Adipocyte (in vitro differentiated cells): Measurements from ENCODE around the gene FBXL3.
A peak's percentile ranks its signal among the peaks of the same experiment; 100 is the strongest.

ENCODE experiments used
- DNase-seq: peaks from one replicate; pipeline ENCODE4 v3.0.0-alpha.2; 2015; ENCODE audit warnings: low read depth
- H3K27me3 ChIP-seq: replicated peaks from 2 replicates; pipeline ENCODE4 v1.7.0; 2013; ENCODE audit warnings: mild to moderate bottlenecking, low read length, moderate library complexity; ENCODE audit not compliant: control insufficient read depth, insufficient read depth
- H3K36me3 ChIP-seq: 2 replicates; pipeline ENCODE4 v1.7.0; 2013; ENCODE audit warnings: low read length, mild to moderate bottlenecking, moderate library complexity; ENCODE audit not compliant: control insufficient read depth, insufficient read depth, severe bottlenecking
- H3K4me1 ChIP-seq: 2 replicates; pipeline ENCODE4 v1.7.0; 2013; ENCODE audit warnings: mild to moderate bottlenecking, low read length, moderate library complexity; ENCODE audit not compliant: control insufficient read depth, insufficient read depth
- H3K4me3 ChIP-seq: 2 replicates; pipeline ENCODE4 v1.7.0; 2013; ENCODE audit warnings: mild to moderate bottlenecking, low read length, moderate library complexity
- H3K9ac ChIP-seq: 2 replicates; pipeline ENCODE4 v1.7.0; 2013; ENCODE audit warnings: mild to moderate bottlenecking, low read length, moderate library complexity
- H3K9me3 ChIP-seq: 2 replicates; pipeline ENCODE4 v1.7.0; 2013; ENCODE audit warnings: mild to moderate bottlenecking, low read length, moderate library complexity; ENCODE audit not compliant: control insufficient read depth

The FBXL3 gene

DNA sequence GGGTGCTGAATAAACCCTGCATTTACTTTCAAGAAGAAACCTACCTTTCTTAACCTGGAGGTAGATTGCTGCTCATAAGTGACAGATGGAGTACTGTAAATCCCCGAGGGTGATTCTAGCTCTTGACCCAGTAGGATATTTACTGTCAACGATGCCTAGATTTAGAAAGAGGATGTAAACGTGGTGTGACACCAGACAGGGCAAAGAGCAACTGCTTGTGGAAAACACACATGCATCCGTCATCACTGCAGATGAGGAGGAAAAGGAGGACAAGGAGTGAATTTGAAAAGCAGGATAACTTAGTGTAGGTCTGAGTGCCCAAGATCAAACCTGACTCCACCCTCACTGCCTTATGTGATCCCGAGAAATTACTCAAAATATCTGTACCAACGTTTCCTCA, 44.9 kb downstream of the FBXL3 start:
- Histone ChIP-seq H3K9ac (no peak overlapping the region), H3K36me3 (no peaks in the 10 kb centered on the region), H3K27me3 (peaks cover 3% of the 10 kb centered on the region), H3K4me1 (no peaks in the 10 kb centered on the region), H3K4me3 (no peak overlapping the region), H3K9me3 (no peaks in the 10 kb centered on the region)
- no peak for DNase-seq

DNA sequence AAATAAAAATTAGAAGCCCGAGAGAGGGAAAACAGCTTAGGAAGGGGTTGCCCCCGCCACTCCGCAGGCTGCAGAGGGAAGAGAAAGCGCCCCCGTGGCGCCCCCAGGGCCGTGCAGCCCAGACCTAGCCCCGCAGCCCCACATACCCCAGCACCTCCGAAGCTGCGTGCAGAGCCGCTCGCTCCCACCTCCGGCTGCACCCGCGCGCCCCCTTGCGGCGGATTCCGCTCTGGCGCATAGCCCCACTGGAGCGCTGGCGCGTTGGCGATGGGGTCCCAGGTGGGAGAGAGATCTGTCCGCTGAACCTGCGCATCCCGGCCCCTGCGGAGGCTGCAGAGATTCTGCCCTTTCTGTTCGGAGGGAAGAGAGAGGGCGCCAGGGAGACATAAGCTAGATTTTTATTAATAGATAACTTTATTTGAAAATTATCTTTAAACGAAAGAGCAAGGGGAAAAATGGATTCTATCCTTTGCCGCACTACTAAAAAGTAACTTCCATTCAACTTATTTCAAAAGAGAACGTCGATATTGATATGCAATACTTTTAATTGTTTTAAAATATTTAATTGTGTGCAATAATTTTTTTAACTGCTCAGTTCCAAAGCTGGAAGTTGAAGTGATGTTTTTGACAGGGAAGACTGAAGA, 46.8 kb downstream of the FBXL3 start:
- H3K4me3 ChIP-seq: peak overlapping the region; percentile 56
- DNase-seq: peak; percentile 90

DNA sequence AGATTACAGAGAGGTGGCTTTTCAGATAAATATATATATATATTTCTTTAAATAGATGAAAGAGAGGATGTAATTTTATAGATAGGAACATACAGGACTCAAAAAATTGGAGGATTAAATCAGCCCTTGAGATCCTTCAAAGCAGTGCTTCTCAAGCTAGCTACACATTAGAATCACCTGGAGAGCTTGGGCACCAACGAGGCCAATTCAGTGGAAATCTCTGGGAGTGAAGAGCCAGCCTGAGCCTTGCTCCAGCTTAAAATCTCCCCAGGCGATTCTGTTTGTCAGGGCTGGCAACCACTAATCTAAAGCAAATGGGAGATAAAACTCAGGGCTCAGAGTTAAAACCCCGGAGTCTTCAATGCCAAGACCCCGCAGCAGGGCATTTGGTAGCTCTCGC, 50.0 kb downstream of the FBXL3 start:
- H3K4me1 ChIP-seq: no peaks in the 10 kb centered on the region
- H3K4me3 ChIP-seq: no peak overlapping the region
- no peaks in the 10 kb centered on the region for H3K9me3 ChIP-seq
- no peaks in the 10 kb centered on the region for H3K36me3 ChIP-seq
- no peak for DNase-seq
- no peak overlapping the region for H3K9ac ChIP-seq
- peaks cover 3% of the 10 kb centered on the region for H3K27me3 ChIP-seq

More for the DNA sequence above, 46.8 kb downstream of the FBXL3 start:
- Histone ChIP-seq H3K4me1 (no peaks in the 10 kb centered on the region), H3K9me3 (no peaks in the 10 kb centered on the region), H3K9ac (peak overlapping the region; percentile 51), H3K27me3 (peaks cover 3% of the 10 kb centered on the region), H3K36me3 (no peaks in the 10 kb centered on the region)

DNA sequence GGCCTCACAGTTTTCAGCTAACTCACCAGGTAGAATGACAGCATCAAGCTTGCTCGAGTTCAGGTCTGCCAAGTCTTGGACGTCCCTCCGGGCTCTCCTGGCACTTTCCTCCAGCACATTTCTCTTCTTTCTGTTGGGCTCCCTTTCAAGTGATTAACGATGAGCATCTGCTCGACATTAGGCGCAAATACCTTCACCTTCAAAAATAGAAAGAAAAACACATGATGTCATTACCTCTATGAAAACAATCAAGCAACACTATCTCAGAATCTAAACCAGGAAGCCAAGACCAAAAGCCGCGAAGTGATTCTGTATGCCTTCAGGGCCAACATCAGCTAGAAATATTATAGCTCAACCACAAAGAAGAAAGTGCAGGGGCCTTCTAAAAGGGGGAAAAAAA, 50.5 kb downstream of the FBXL3 start:
- H3K4me1 ChIP-seq: no peaks in the 10 kb centered on the region

DNA sequence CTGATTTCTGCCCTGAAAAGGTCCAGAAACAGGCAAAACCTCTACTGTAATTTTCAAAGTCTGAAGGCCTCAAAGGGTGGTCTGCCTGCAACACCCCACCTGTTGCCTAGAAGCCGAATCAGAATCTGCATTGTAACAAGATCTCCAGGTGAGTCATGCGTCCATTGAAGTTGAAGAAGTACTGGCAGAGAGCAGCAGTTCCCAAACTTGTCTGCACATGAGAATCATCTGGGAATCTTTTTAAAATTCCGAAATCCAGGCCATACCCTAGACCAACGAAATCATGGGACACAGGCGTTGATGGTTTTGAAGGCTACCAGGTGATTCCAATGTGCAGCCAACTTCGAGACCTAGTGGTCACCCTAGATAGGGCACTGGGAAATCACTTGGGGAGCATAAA, 51.1 kb downstream of the FBXL3 start:
- no peaks in the 10 kb centered on the region for H3K36me3 ChIP-seq
- no peaks in the 10 kb centered on the region for H3K4me1 ChIP-seq
- H3K9me3 ChIP-seq: no peaks in the 10 kb centered on the region
- no peak overlapping the region for H3K9ac ChIP-seq
- no peak for DNase-seq
- H3K4me3 ChIP-seq: no peak overlapping the region
- no peaks in the 10 kb centered on the region for H3K27me3 ChIP-seq

More for the DNA sequence above, 50.5 kb downstream of the FBXL3 start:
- Histone ChIP-seq H3K36me3 (no peaks in the 10 kb centered on the region), H3K9me3 (no peaks in the 10 kb centered on the region), H3K4me3 (no peak overlapping the region), H3K27me3 (peaks cover 3% of the 10 kb centered on the region), H3K9ac (no peak overlapping the region)
- peak; percentile 47 for DNase-seq

DNA sequence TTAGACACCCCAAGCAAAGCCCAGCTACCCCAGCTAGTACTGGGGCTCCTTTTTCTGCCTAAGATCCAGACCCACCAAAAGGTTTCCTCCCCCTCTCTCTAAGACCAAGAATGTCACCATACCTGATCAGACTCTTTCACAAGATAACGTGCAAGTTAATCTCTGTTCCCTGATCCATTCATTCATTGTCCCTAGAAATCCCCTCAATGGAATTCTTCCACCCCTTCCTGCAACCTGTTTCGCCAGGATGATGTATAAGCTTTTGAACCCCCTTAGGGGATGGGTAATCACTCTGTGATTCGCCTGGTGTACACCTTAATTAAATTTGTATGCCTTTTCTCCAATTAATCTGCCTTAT, 52.4 kb downstream of the FBXL3 start:
- Histone ChIP-seq H3K4me1 (no peaks in the 10 kb centered on the region), H3K36me3 (no peaks in the 10 kb centered on the region), H3K9ac (no peak overlapping the region), H3K4me3 (no peak overlapping the region), H3K9me3 (no peaks in the 10 kb centered on the region), H3K27me3 (no peaks in the 10 kb centered on the region)
- DNase-seq: no peak

DNA sequence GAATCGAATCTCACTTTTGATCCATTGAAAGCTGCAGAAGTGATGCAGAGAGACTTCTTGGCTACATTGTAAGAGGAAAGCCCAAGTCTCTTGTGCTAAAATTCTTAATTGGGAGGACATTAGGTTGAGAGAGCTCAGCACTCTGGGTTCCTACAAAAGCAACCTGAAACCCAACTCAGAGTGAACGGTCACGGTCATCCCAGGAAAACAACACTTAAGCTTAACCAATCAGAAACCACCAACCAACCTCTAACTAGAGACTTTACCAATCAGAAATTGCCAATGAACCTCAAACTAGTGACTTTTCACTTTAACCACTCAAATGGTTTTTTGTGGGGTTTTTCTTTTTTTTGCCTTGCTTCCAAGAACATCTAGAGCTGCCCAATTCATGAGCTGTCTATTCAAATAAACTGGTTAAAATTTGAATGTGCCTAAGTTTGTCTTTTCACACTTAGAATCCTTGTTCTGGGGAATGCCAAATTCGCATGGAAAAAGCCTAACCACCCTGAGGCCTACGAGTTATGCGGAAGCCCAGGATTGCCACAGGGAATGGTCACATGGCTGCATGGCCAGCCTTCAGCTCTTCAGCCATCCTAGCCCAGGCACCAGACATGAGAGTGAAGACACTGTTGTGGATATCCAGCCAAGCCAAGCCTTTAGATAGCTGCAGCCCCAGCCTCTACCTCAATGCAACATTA, 52.9 kb downstream of the FBXL3 start:
- Histone ChIP-seq H3K27me3 (no peaks in the 10 kb centered on the region), H3K4me3 (no peak overlapping the region), H3K9me3 (no peaks in the 10 kb centered on the region), H3K9ac (no peak overlapping the region), H3K4me1 (peaks cover 3% of the 10 kb centered on the region), H3K36me3 (no peaks in the 10 kb centered on the region)
- DNase-seq: no peak

DNA sequence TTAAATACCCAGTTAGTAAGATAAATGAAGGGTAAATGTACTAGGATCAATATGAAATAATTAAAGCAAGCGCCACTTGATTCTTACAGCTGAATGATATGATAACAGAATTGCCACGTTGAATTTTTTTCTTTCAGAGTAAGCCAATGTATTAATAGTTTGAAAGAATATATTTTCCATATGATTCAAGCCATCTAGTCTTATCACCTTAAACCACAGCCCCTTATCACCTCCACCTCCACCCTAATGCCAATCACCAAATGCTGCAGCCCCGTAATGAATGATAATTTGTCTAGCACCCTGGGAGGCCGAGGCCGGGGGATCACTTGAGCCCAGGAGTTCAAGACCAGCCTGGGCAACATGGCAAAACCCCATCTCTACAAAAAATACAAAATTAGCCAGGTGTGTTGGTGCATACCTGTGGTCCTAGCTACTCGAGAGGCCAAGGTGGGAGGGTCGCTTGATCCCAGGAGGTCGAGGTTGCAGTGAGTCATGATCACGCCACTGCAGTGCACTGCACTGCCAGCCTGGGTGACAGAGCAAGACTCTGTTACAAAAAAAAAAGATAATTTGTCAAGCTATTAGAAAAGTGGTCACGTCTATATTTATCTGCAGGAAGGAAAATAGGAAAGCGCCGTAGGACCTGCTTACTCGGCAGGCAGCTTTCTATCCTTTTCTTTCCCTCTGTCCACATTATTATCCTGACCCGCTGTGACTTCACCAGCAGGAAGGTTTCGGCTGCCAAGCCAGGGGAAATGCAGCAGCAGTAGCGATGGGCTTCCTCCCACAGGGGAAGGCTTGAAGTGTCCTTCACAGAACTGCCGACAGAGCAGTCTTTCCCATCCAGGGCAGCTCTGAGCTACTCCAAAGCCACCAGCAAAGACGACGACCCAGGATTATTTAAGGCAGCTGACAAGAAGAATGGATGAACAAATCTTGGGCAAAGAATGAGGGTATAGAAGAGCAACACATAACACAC, 54.8 kb downstream of the FBXL3 start:
- Histone ChIP-seq H3K4me1 (peaks cover 3% of the 10 kb centered on the region), H3K27me3 (no peaks in the 10 kb centered on the region), H3K36me3 (no peaks in the 10 kb centered on the region), H3K9me3 (no peaks in the 10 kb centered on the region), H3K9ac (no peak overlapping the region), H3K4me3 (no peak overlapping the region)
- DNase-seq: no peak

DNA sequence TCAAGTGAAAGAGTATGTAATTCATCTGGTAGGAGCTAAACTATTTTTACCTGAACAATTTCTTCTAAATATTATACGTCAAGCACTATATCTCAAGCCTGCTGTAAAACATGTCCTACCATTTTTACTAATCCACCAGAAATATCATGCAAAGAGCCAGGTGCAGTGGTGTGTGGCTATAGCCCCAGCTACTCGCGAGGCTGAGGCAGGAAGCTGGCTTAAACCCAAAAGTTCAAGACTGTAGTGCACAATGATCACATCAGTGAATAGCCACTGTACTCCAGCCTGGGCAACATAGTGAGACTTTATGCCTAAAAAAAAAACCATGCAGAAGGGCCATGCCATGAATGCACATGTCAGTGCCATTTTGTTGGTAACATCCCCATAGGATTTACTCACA, 55.7 kb downstream of the FBXL3 start:
- Histone ChIP-seq H3K27me3 (no peaks in the 10 kb centered on the region), H3K4me3 (no peak overlapping the region), H3K36me3 (no peaks in the 10 kb centered on the region), H3K9ac (no peak overlapping the region), H3K4me1 (peaks cover 7% of the 10 kb centered on the region), H3K9me3 (no peaks in the 10 kb centered on the region)
- DNase-seq: no peak

DNA sequence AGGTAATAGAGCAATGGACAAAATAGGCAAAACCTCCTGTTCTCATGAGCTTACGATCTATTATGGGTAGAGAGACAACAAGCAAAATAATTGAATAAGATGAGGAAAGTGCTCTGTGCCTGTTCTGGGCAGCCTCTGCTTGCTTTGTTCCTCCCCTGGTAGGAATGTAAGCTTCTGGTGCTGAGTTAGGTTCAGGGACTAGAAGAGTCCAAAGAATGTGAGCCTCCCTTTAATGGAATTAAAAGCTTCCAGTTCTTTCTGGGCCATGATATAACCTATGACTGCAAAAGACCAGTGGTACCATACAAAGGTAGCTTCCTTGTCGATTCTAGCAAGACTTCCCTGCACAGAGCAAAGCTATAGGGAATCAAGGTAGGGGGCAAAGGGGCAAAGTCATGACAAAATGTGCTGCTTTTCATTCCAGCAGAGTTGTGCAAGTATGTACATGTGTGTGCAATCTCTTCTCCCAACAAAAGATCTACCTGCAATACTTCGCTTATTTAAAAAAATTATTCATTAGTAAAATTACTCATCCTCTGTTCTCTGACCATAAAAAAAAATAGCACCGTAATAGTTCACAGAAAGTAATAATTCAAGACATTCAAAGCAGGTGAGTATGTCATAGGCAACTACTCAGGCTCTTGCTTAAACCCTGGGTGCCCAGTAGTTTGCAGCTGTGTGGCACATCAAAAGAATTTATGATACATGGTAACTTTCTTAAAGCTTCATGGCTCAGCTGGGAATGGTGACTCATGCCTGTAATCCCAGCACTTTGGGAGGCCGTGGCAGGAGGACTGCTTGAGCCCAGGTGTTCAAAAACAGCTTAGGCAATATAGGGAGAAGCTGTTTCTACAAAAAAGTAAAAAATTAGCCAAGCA, 57.2 kb downstream of the FBXL3 start:
- Histone ChIP-seq H3K9me3 (no peaks in the 10 kb centered on the region), H3K4me3 (no peak overlapping the region), H3K27me3 (no peaks in the 10 kb centered on the region), H3K9ac (no peak overlapping the region), H3K4me1 (peaks cover 19% of the 10 kb centered on the region), H3K36me3 (no peaks in the 10 kb centered on the region)
- peak; percentile 40 for DNase-seq
